Upper lobe of left lung (tissue), 6 donors: ENCODE measurements around the gene GAP43. TPM values are rescaled to one million over a fixed set of nuclear protein-coding genes. Genes with fewer than 3 reads are reported as not detected.
A peak's percentile ranks its signal among the peaks of the same experiment; 100 is the strongest.

ENCODE experiments used
- ATAC-seq, 2 donors: fragments of 200-7000 bp; cut with Tn5 transposase; one replicate each; pipeline ENCODE4 v1.9.1; 2022; ENCODE audit warnings: mild to moderate bottlenecking in 2 of 2, moderate library complexity in 2 of 2; ENCODE audit not compliant: low FRiP score in 2 of 2
- DNase-seq, 2 donors: peaks; one replicate each; pipeline ENCODE4 v3.0.0-alpha.2; 2019 to 2020
- H3K27ac ChIP-seq, 4 donors: fragments of 200-600 bp; sonication (generic); one replicate each; pipeline ENCODE4 v1.5.1; 2016 to 2019
- H3K27me3 ChIP-seq, 4 donors: fragments of 200-600 bp; sonication (generic); one replicate each; pipeline ENCODE4 v1.5.1; 2017 to 2019
- H3K36me3 ChIP-seq, 4 donors: fragments of 200-600 bp; sonication (generic); one replicate each; pipeline ENCODE4 v1.5.1; 2016 to 2019
- H3K4me1 ChIP-seq, 4 donors: fragments of 200-600 bp; sonication (generic); one replicate each; pipeline ENCODE4 v1.5.1; 2018 to 2019
- H3K4me3 ChIP-seq, 4 donors: fragments of 200-600 bp; sonication (generic); one replicate each; pipeline ENCODE4 v1.5.1; 2017 to 2019; ENCODE audit warnings: mild to moderate bottlenecking in 2 of 4, moderate library complexity in 1 of 4
- H3K9me3 ChIP-seq, 4 donors: fragments of 200-600 bp; sonication (generic); one replicate each; pipeline ENCODE4 v1.5.1; 2018 to 2019
- EP300 ChIP-seq, 4 donors: sonication (generic); formaldehyde crosslinking; IDR thresholded peaks; one replicate each; pipeline ENCODE4 v1.5.1; 2017; ENCODE audit warnings: antibody characterized with exemption in 4 of 4, control low read depth in 2 of 4
- POLR2A ChIP-seq, 4 donors: fragments of 450-650 bp; IDR thresholded peaks; one replicate each; pipeline ENCODE4 v1.5.1; 2016 to 2017; ENCODE audit warnings: antibody characterized with exemption in 4 of 4, mild to moderate bottlenecking in 2 of 4
- POLR2AphosphoS5 ChIP-seq, 2 donors: sonication (generic); formaldehyde crosslinking; IDR thresholded peaks; one replicate each; pipeline ENCODE4 v1.5.1; 2017; ENCODE audit warnings: antibody characterized with exemption in 2 of 2
- WGBS, 2 donors: methylation state at CpG; one replicate each; pipeline ENCODE4 v1.1.5; 2017 to 2018; 5-methylcytosine and 5-hydroxymethylcytosine counted together
- total RNA-seq, 6 donors: library from RNA; depleted of rRNA in 4 of 6; stranded (reverse); fragments of >200 nt in 4 of 6; gene quantifications; one replicate each; pipeline versions ENCODE4 v1.1.0 to v1.2.1, GENCODE V29; 2016 to 2021
- TF ChIP-seq, protein P1 (sequence below), 6 experiments: fragments of 450-650 bp in 4 of 6; fragments of 200-600 bp in 2 of 6; sonication (generic) in 2 of 6; IDR thresholded peaks; one replicate each; pipeline ENCODE4 v1.5.1; 2016 to 2019; ENCODE audit warnings: antibody characterized with exemption in 6 of 6
- donor health status: DM: no; HTN: no; CAD: no; lungs with moderate emphysema.
- donor health status: DM: no; HTN: yes; CAD: no; lungs with severe emphysema.

GAP43 gene
- total RNA-seq, 6 donors from 2014 or later = 0.13 TPM; not detected in 5

- Histone ChIP-seq H3K9me3 (no peaks in the 10 kb centered on the region), H3K36me3 (no peaks in the 10 kb centered on the region), H3K4me1 (peaks cover 0 to 5% (median 0%) of the 10 kb centered on the region in 4 donors), H3K4me3 (no peak overlapping the region), H3K27ac (no peak overlapping the region), H3K27me3 (no peaks in the 10 kb centered on the region)
- ATAC-seq = no peak
- TF ChIP-seq EP300 (IDR thresholded peaks at IDR 0.05) = no peak
- 90 to 93% methylated on average over 3 of the region's 3 CpGs for WGBS, 2 donors
- no peak for DNase-seq
Measured at GRCh38 chr3:115673881-115674280, 50.6 kb downstream of the GAP43 start.

DNA sequence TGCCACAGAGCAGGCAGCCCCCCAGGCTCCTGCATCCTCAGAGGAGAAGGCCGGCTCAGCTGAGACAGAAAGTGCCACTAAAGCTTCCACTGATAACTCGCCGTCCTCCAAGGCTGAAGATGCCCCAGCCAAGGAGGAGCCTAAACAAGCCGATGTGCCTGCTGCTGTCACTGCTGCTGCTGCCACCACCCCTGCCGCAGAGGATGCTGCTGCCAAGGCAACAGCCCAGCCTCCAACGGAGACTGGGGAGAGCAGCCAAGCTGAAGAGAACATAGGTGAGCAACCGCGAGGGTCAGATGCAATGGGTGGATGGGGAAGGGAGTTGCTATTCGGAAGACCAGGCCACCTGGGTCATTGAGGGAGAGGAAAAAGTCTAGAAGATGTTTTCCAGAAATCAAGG is 53.0 kb downstream of the GAP43 start:
- 92 to 96% methylated on average over 4 to 9 of the region's 9 CpGs for WGBS, 2 donors

DNA sequence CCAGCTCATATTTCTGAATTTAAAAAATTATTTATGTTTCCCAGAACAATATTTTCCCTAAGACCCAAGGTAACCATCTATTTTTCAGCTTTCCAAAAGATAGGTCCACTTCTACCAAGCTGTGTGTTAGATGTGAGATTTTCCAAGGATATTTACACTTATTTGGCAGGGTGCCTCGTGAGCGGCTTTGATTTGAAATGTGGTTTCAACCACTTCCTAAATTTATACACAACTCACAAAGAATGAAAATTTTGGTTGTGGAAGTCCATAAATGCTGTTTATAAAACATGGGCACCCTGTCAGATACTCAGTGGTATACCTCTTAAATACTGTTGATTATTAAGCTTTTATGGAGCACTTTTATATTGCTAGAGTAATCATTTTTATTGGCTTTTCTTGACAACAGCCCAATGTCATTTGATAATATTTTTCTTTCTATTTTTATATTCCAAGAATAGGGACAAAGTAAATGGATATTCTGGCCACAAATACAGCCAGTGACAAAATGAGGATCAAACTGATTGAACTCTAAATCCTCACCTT is 57.6 kb downstream of the GAP43 start:
- Histone ChIP-seq H3K36me3 (no peaks in the 10 kb centered on the region), H3K27ac (no peak overlapping the region), H3K4me1 (no peaks in the 10 kb centered on the region), H3K27me3 (no peaks in the 10 kb centered on the region), H3K9me3 (no peaks in the 10 kb centered on the region), H3K4me3 (no peak overlapping the region)
- no peak for ATAC-seq
- TF ChIP-seq POLR2AphosphoS5 (IDR thresholded peaks at IDR 0.05) = no peak
- TF ChIP-seq, protein P1, sequence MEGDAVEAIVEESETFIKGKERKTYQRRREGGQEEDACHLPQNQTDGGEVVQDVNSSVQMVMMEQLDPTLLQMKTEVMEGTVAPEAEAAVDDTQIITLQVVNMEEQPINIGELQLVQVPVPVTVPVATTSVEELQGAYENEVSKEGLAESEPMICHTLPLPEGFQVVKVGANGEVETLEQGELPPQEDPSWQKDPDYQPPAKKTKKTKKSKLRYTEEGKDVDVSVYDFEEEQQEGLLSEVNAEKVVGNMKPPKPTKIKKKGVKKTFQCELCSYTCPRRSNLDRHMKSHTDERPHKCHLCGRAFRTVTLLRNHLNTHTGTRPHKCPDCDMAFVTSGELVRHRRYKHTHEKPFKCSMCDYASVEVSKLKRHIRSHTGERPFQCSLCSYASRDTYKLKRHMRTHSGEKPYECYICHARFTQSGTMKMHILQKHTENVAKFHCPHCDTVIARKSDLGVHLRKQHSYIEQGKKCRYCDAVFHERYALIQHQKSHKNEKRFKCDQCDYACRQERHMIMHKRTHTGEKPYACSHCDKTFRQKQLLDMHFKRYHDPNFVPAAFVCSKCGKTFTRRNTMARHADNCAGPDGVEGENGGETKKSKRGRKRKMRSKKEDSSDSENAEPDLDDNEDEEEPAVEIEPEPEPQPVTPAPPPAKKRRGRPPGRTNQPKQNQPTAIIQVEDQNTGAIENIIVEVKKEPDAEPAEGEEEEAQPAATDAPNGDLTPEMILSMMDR (IDR thresholded peaks at IDR 0.05) = no peak
- TF ChIP-seq POLR2A (IDR thresholded peaks at IDR 0.05) = no peak
- TF ChIP-seq EP300 (IDR thresholded peaks at IDR 0.05) = no peak
- 20 to 29% methylated on average over 2 of the region's 2 CpGs for WGBS, 2 donors
- DNase-seq = no peak

More for the DNA sequence above, 53.0 kb downstream of the GAP43 start:
- H3K4me1 ChIP-seq = peaks cover 0 to 5% (median 0%) of the 10 kb centered on the region in 4 donors
- DNase-seq = peak in 1 of 2 donors; percentile 30
- no peak overlapping the region for H3K4me3 ChIP-seq
- no peak for TF ChIP-seq EP300 (IDR thresholded peaks at IDR 0.05)
- TF ChIP-seq, protein P1 (IDR thresholded peaks at IDR 0.05) = no peak
- TF ChIP-seq POLR2A (IDR thresholded peaks at IDR 0.05) = no peak
- no peak for TF ChIP-seq POLR2AphosphoS5 (IDR thresholded peaks at IDR 0.05)
- H3K27me3 ChIP-seq = no peaks in the 10 kb centered on the region
- no peak for ATAC-seq
- no peaks in the 10 kb centered on the region for H3K36me3 ChIP-seq
- H3K9me3 ChIP-seq = no peaks in the 10 kb centered on the region
- no peak overlapping the region for H3K27ac ChIP-seq

GRCh38 chr3:115681736-115682135 is 58.4 kb downstream of the GAP43 start:
- TF ChIP-seq, protein P1 (IDR thresholded peaks at IDR 0.05) = no peak
- no peak for TF ChIP-seq POLR2AphosphoS5 (IDR thresholded peaks at IDR 0.05)
- no peak for TF ChIP-seq POLR2A (IDR thresholded peaks at IDR 0.05)
- no peak for TF ChIP-seq EP300 (IDR thresholded peaks at IDR 0.05)
- H3K4me3 ChIP-seq = no peak overlapping the region
- H3K36me3 ChIP-seq = no peaks in the 10 kb centered on the region
- DNase-seq (no peak), ATAC-seq (no peak)
- H3K9me3 ChIP-seq = no peaks in the 10 kb centered on the region
- H3K27ac ChIP-seq = no peak overlapping the region
- no peaks in the 10 kb centered on the region for H3K4me1 ChIP-seq
- H3K27me3 ChIP-seq = no peaks in the 10 kb centered on the region

DNA sequence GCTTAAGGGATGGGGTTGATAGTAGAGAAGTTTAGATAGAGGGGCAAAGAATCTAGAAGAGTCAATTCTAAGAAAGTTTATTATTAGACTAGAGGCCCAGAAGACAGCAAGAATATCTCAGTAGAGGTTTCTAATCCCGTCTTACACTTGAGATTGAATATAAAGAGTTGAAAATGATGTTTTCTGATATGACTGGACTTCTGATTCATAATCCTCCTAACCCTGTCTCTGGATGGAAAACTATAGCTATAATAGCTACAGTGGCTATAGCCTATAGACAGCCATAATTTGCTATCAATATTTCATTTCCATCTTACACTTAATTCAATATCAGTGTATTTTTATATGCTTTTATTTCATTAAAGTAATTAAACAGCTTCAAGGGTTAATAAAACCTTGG is 60.0 kb downstream of the GAP43 start:
- WGBS, 2 donors = 83 to 87% methylated on average over 1 of the region's 1 CpG
- Histone ChIP-seq H3K4me3 (no peak overlapping the region), H3K4me1 (no peaks in the 10 kb centered on the region), H3K9me3 (no peaks in the 10 kb centered on the region), H3K36me3 (no peaks in the 10 kb centered on the region), H3K27me3 (no peaks in the 10 kb centered on the region), H3K27ac (no peak overlapping the region)
- TF ChIP-seq EP300 (IDR thresholded peaks at IDR 0.05) = no peak
- TF ChIP-seq, protein P1 (IDR thresholded peaks at IDR 0.05) = no peak
- no peak for TF ChIP-seq POLR2AphosphoS5 (IDR thresholded peaks at IDR 0.05)
- no peak for TF ChIP-seq POLR2A (IDR thresholded peaks at IDR 0.05)
- no peak for DNase-seq
- ATAC-seq = no peak
